ENCODE measurements around the gene TENT4A.

- TF ChIP-seq CTCF (IDR thresholded peaks at IDR 0.05; ENCODE audit: low read depth, low read length) (no peak), EZH2phosphoT487 (IDR thresholded peaks at IDR 0.05; ENCODE audit: low read depth) (no peak)
Measured at GRCh38 chr5:6721442-6721841, 8.2 kb downstream of the TENT4A start.
